GM18517 (cell line): Measurements from ENCODE around the gene NCF2.
A peak's percentile ranks its signal among the peaks of the same experiment; 100 is the strongest.
"Not testable (repeated sequence)": the region's sequence is repeated elsewhere in the genome, so short reads cannot be mapped to it uniquely, and the experiment has no call there.

Experiments used
- ATAC-seq: cut with Tn5 transposase; IDR thresholded peaks from one replicate; pipeline ENCODE4 v1.9.1; 2021; ENCODE audit warnings: mild to moderate bottlenecking, moderate library complexity; ENCODE audit not compliant: unreplicated experiment

NCF2 gene

GRCh38 chr1:183590244-183591191 lies at the start of gene NCF2:
TSS of gene NCF2 (minus strand) at chr1:183590459. CDS start at chr1:183590329, 130 bp downstream.
- ATAC-seq: peak; percentile 81

- no peak for ATAC-seq
These were observed 48.6 kb upstream of the NCF2 start for GRCh38 chr1:183638649-183639387.

- ATAC-seq: no peak
These were observed 46.5 kb upstream of the NCF2 start for GRCh38 chr1:183636783-183637182.

GRCh38 chr1:183636334-183636682 lies 46.0 kb upstream of the NCF2 start:
- no peak for ATAC-seq

GRCh38 chr1:183635606-183636333 lies 45.5 kb upstream of the NCF2 start, which contains the start of gene ARPC5:
TSS of gene ARPC5 (minus strand) at chr1:183635783. CDS start at chr1:183635659, 124 bp downstream.
- ATAC-seq: peak; percentile 59

GRCh38 chr1:183635099-183635605 lies 44.9 kb upstream of the NCF2 start:
- ATAC-seq: peak; percentile 2

- no peak for ATAC-seq
These were observed 44.3 kb upstream of the NCF2 start for GRCh38 chr1:183634429-183635065.

- peak; percentile 59 for ATAC-seq
These were observed 43.6 kb upstream of the NCF2 start for GRCh38 chr1:183633676-183634343.

GRCh38 chr1:183632964-183633363 lies 42.7 kb upstream of the NCF2 start:
- no peak for ATAC-seq

- no peak for ATAC-seq
These were observed 41.9 kb upstream of the NCF2 start for GRCh38 chr1:183632114-183632513.

GRCh38 chr1:183630748-183631147 lies 40.5 kb upstream of the NCF2 start:
- ATAC-seq: no peak

- no peak for ATAC-seq
These were observed 38.3 kb upstream of the NCF2 start for GRCh38 chr1:183628537-183628936.

- ATAC-seq: not testable (repeated sequence)
These were observed 36.0 kb upstream of the NCF2 start for GRCh38 chr1:183626236-183626635.

- peak; percentile 80 for ATAC-seq
These were observed 32.9 kb upstream of the NCF2 start for GRCh38 chr1:183622884-183623785.

GRCh38 chr1:183622013-183622412 lies 31.8 kb upstream of the NCF2 start:
- ATAC-seq: no peak

- no peak for ATAC-seq
These were observed 30.1 kb upstream of the NCF2 start for GRCh38 chr1:183620311-183620710.

GRCh38 chr1:183619781-183620180 lies 29.5 kb upstream of the NCF2 start:
- ATAC-seq: no peak

GRCh38 chr1:183618202-183618601 lies 27.9 kb upstream of the NCF2 start:
- not testable (repeated sequence) for ATAC-seq

- ATAC-seq: not testable (repeated sequence)
These were observed 22.7 kb upstream of the NCF2 start for GRCh38 chr1:183612975-183613374.
